HEK293T (cell line): ENCODE data around the gene OXGR1.

ENCODE experiments used
- BHLHE40 ChIP-seq: fragments of 450-650 bp; IDR thresholded peaks from 2 replicates; pipeline ENCODE4 v1.6.1; 2016; ENCODE audit warnings: mild to moderate bottlenecking, moderate library complexity, borderline replicate concordance
- FOXK2 ChIP-seq: fragments of 450-650 bp; IDR thresholded peaks from 2 replicates; pipeline ENCODE4 v1.6.1; 2016; ENCODE audit warnings: mild to moderate bottlenecking
- NFRKB ChIP-seq: fragments of 450-650 bp; IDR thresholded peaks from 2 replicates; pipeline ENCODE4 v1.6.1; 2016; ENCODE audit warnings: mild to moderate bottlenecking, moderate library complexity
- SP1 ChIP-seq: fragments of 450-650 bp; IDR thresholded peaks from 2 replicates; pipeline ENCODE4 v1.6.1; 2017

GRCh38 chr13:96966415-96967102 is 27.7 kb downstream of the OXGR1 start:
- TF ChIP-seq NFRKB (no peak), FOXK2 (no peak), BHLHE40 (no peak), SP1 (no peak)
